Measurements from ENCODE around the gene IRGC. TPM values are rescaled to one million over a fixed set of nuclear protein-coding genes. Genes with fewer than 3 reads are reported as not detected.

IRGC gene
- total RNA-seq, 2 donors from 2014 or later: not detected

- DNase-seq (no peak), ATAC-seq (replicated peaks in 1 of 2) (no peak)
- H3K4me1 Mint-ChIP-seq (ENCODE audit: low read depth): peaks cover 5% of the 10 kb centered on the region
- H3K27me3 Mint-ChIP-seq (ENCODE audit: low read depth): no peaks in the 10 kb centered on the region
- H3K27ac Mint-ChIP-seq: peak overlapping the region; percentile 21
- H3K9me3 Mint-ChIP-seq: no peaks in the 10 kb centered on the region
- peaks cover 17 to 38% of the 10 kb centered on the region in 2 donors for H3K36me3 Mint-ChIP-seq (ENCODE audit: insufficient read depth in 2 of 2)
- peak overlapping the region in 1 of 2 donors; percentile 15 for H3K4me3 Mint-ChIP-seq
Observed at GRCh38 chr19:43739439-43740235, 23.8 kb downstream of the IRGC start.

GRCh38 chr19:43741075-43741825 lies 25.4 kb downstream of the IRGC start:
- H3K9me3 Mint-ChIP-seq: no peaks in the 10 kb centered on the region
- peaks cover 18 to 43% of the 10 kb centered on the region in 2 donors for H3K36me3 Mint-ChIP-seq (ENCODE audit: insufficient read depth in 2 of 2)
- H3K27ac Mint-ChIP-seq: peak overlapping the region; percentile 5
- DNase-seq (no peak), ATAC-seq (replicated peaks in 1 of 2) (no peak)
- no peak overlapping the region for H3K4me3 Mint-ChIP-seq
- H3K27me3 Mint-ChIP-seq (ENCODE audit: low read depth): no peaks in the 10 kb centered on the region
- H3K4me1 Mint-ChIP-seq (ENCODE audit: low read depth): peaks cover 16% of the 10 kb centered on the region

GRCh38 chr19:43743059-43743458 lies 27.2 kb downstream of the IRGC start:
- ATAC-seq (replicated peaks in 1 of 2) (no peak), DNase-seq (no peak)
- Mint-ChIP-seq H3K4me3 (no peak overlapping the region), H3K27me3 (ENCODE audit: low read depth) (no peaks in the 10 kb centered on the region), H3K9me3 (no peaks in the 10 kb centered on the region), H3K4me1 (ENCODE audit: low read depth) (peaks cover 20% of the 10 kb centered on the region), H3K27ac (peak overlapping the region; percentile 78), H3K36me3 (ENCODE audit: insufficient read depth in 2 of 2) (peaks cover 25 to 43% of the 10 kb centered on the region in 2 donors)

GRCh38 chr19:43747557-43748204 lies 31.8 kb downstream of the IRGC start:
- peak in 1 of 2 donors; percentile 28 for ATAC-seq (replicated peaks in 1 of 2)
- no peaks in the 10 kb centered on the region for H3K9me3 Mint-ChIP-seq
- H3K4me3 Mint-ChIP-seq: peak overlapping the region; percentile 15 to 52
- no peaks in the 10 kb centered on the region for H3K27me3 Mint-ChIP-seq (ENCODE audit: low read depth)
- peak overlapping the region; percentile 62 for H3K27ac Mint-ChIP-seq
- DNase-seq: peak in 1 of 2 donors; percentile 15
- H3K36me3 Mint-ChIP-seq (ENCODE audit: insufficient read depth in 2 of 2): peaks cover 36 to 39% of the 10 kb centered on the region in 2 donors
- H3K4me1 Mint-ChIP-seq (ENCODE audit: low read depth): peaks cover 49% of the 10 kb centered on the region

- Mint-ChIP-seq H3K27me3 (ENCODE audit: low read depth) (no peaks in the 10 kb centered on the region), H3K4me1 (ENCODE audit: low read depth) (peaks cover 54% of the 10 kb centered on the region), H3K27ac (peak overlapping the region; percentile 62), H3K4me3 (peak overlapping the region in 1 of 2 donors; percentile 52), H3K36me3 (ENCODE audit: insufficient read depth in 2 of 2) (peaks cover 37 to 38% of the 10 kb centered on the region in 2 donors), H3K9me3 (peaks cover 0 to 2% of the 10 kb centered on the region in 2 donors)
- DNase-seq: no peak
- no peak for ATAC-seq (replicated peaks in 1 of 2)
Observed at GRCh38 chr19:43748205-43748594, 32.3 kb downstream of the IRGC start.

- peak overlapping the region; percentile 76 for H3K27ac Mint-ChIP-seq
- DNase-seq (no peak), ATAC-seq (replicated peaks in 1 of 2) (no peak)
- H3K27me3 Mint-ChIP-seq (ENCODE audit: low read depth): no peaks in the 10 kb centered on the region
- H3K9me3 Mint-ChIP-seq: peaks cover 0 to 2% of the 10 kb centered on the region in 2 donors
- peaks cover 59% of the 10 kb centered on the region for H3K4me1 Mint-ChIP-seq (ENCODE audit: low read depth)
- no peak overlapping the region for H3K4me3 Mint-ChIP-seq
- peaks cover 36 to 38% of the 10 kb centered on the region in 2 donors for H3K36me3 Mint-ChIP-seq (ENCODE audit: insufficient read depth in 2 of 2)
Observed at GRCh38 chr19:43748685-43749084, 32.8 kb downstream of the IRGC start.

- no peak overlapping the region for H3K4me3 Mint-ChIP-seq
- no peaks in the 10 kb centered on the region for H3K27me3 Mint-ChIP-seq (ENCODE audit: low read depth)
- H3K9me3 Mint-ChIP-seq: peaks cover 0 to 2% of the 10 kb centered on the region in 2 donors
- H3K27ac Mint-ChIP-seq: peak overlapping the region; percentile 76
- DNase-seq (no peak), ATAC-seq (replicated peaks in 1 of 2) (no peak)
- H3K36me3 Mint-ChIP-seq (ENCODE audit: insufficient read depth in 2 of 2): peaks cover 32 to 33% of the 10 kb centered on the region in 2 donors
- peaks cover 63% of the 10 kb centered on the region for H3K4me1 Mint-ChIP-seq (ENCODE audit: low read depth)
Observed at GRCh38 chr19:43749152-43749551, 33.3 kb downstream of the IRGC start.

GRCh38 chr19:43749898-43750297 lies 34.0 kb downstream of the IRGC start:
- H3K4me3 Mint-ChIP-seq: no peak overlapping the region
- H3K27me3 Mint-ChIP-seq (ENCODE audit: low read depth): no peaks in the 10 kb centered on the region
- DNase-seq (no peak), ATAC-seq (replicated peaks in 1 of 2) (no peak)
- peak overlapping the region; percentile 27 for H3K27ac Mint-ChIP-seq
- H3K4me1 Mint-ChIP-seq (ENCODE audit: low read depth): peaks cover 63% of the 10 kb centered on the region
- peaks cover 26 to 34% of the 10 kb centered on the region in 2 donors for H3K36me3 Mint-ChIP-seq (ENCODE audit: insufficient read depth in 2 of 2)
- peaks cover 0 to 2% of the 10 kb centered on the region in 2 donors for H3K9me3 Mint-ChIP-seq

GRCh38 chr19:43751466-43752220 lies 35.8 kb downstream of the IRGC start:
- H3K4me3 Mint-ChIP-seq: peak overlapping the region; percentile 65 to 88
- H3K27me3 Mint-ChIP-seq (ENCODE audit: low read depth): no peaks in the 10 kb centered on the region
- peak overlapping the region; percentile 94 for H3K27ac Mint-ChIP-seq
- peaks cover 73% of the 10 kb centered on the region for H3K4me1 Mint-ChIP-seq (ENCODE audit: low read depth)
- ATAC-seq (replicated peaks in 1 of 2) (no peak), DNase-seq (peak; percentile 28 to 39)
- H3K36me3 Mint-ChIP-seq (ENCODE audit: insufficient read depth in 2 of 2): peaks cover 26 to 37% of the 10 kb centered on the region in 2 donors
- peaks cover 0 to 2% of the 10 kb centered on the region in 2 donors for H3K9me3 Mint-ChIP-seq

- Mint-ChIP-seq H3K27ac (peak overlapping the region; percentile 94), H3K9me3 (peaks cover 0 to 2% of the 10 kb centered on the region in 2 donors), H3K4me1 (ENCODE audit: low read depth) (peaks cover 80% of the 10 kb centered on the region), H3K36me3 (ENCODE audit: insufficient read depth in 2 of 2) (peaks cover 28 to 34% of the 10 kb centered on the region in 2 donors), H3K27me3 (ENCODE audit: low read depth) (no peaks in the 10 kb centered on the region), H3K4me3 (peak overlapping the region; percentile 65 to 96)
- ATAC-seq (replicated peaks in 1 of 2) (no peak), DNase-seq (peak; percentile 19 to 33)
Observed at GRCh38 chr19:43752287-43752875, 36.5 kb downstream of the IRGC start.

GRCh38 chr19:43754253-43754502 lies 38.3 kb downstream of the IRGC start:
- Mint-ChIP-seq H3K27me3 (ENCODE audit: low read depth) (no peaks in the 10 kb centered on the region), H3K4me3 (peak overlapping the region; percentile 96 to 98), H3K36me3 (ENCODE audit: insufficient read depth in 2 of 2) (peaks cover 24% of the 10 kb centered on the region in 2 donors), H3K9me3 (peaks cover 0 to 2% of the 10 kb centered on the region in 2 donors), H3K4me1 (ENCODE audit: low read depth) (peaks cover 84% of the 10 kb centered on the region), H3K27ac (peak overlapping the region; percentile 94)
- ATAC-seq (replicated peaks in 1 of 2) (no peak), DNase-seq (no peak)
